ENCODE measurements around the gene SPSB2.

The SPSB2 gene

GRCh38 chr12:6829536-6830220, 43.4 kb downstream of the SPSB2 start:
- no peak for DNase-seq

- DNase-seq = peak; percentile 78
Measured at GRCh38 chr12:6828781-6829535, 44.1 kb downstream of the SPSB2 start.

- DNase-seq = peak; percentile 77
Measured at GRCh38 chr12:6827982-6828780, 44.9 kb downstream of the SPSB2 start, which contains the start of gene P3H3. P3H3 (plus strand) TSS chr12:6828407; CDS start chr12:6828441, 34 bp downstream.

GRCh38 chr12:6827437-6827911, 45.6 kb downstream of the SPSB2 start:
- DNase-seq = peak; percentile 97

- DNase-seq = no peak
Measured at GRCh38 chr12:6826734-6827436, 46.2 kb downstream of the SPSB2 start.

GRCh38 chr12:6826125-6826733, 46.9 kb downstream of the SPSB2 start:
- DNase-seq = no peak

GRCh38 chr12:6825398-6826124, 47.5 kb downstream of the SPSB2 start:
- DNase-seq = peak; percentile 96

GRCh38 chr12:6824901-6825381, 48.2 kb downstream of the SPSB2 start:
- DNase-seq = peak; percentile 69

- DNase-seq = no peak
Measured at GRCh38 chr12:6824085-6824775, 48.9 kb downstream of the SPSB2 start.

GRCh38 chr12:6823182-6824084, 49.7 kb downstream of the SPSB2 start:
- no peak for DNase-seq

- no peak for DNase-seq
Measured at GRCh38 chr12:6822426-6823135, 50.5 kb downstream of the SPSB2 start.

GRCh38 chr12:6821591-6822425, 51.3 kb downstream of the SPSB2 start, which contains the start of gene GPR162:
GPR162 (plus strand) TSS chr12:6821821; CDS start chr12:6823899, 2,078 bp downstream.
- DNase-seq = peak; percentile 87

Measured in NCI-H146 (cell line).